AG09319 (cell line): ENCODE measurements around the gene LUC7L3.

Experiments used
- DNase-seq: peaks from one replicate; pipeline ENCODE4 v3.0.0-alpha.2; 2010; ENCODE audit warnings: low read depth; ENCODE audit errors: extremely low read depth
- CTCF ChIP-seq: IDR thresholded peaks from 2 replicates; pipeline ENCODE4 v1.5.1; 2011; ENCODE audit warnings: low read depth, mild to moderate bottlenecking, inconsistent platforms, low read length, moderate library complexity

Gene LUC7L3

GRCh38 chr17:50794361-50794760 is 75.0 kb downstream of the LUC7L3 start:
- no peak for DNase-seq

GRCh38 chr17:50797135-50797810 is 77.9 kb downstream of the LUC7L3 start:
- TF ChIP-seq CTCF = no peak
- no peak for DNase-seq

More at GRCh38 chr17:50794361-50794760, 75.0 kb downstream of the LUC7L3 start:
- TF ChIP-seq CTCF = no peak

GRCh38 chr17:50798424-50799288 is 79.3 kb downstream of the LUC7L3 start:
- DNase-seq = no peak
- TF ChIP-seq CTCF = no peak

DNA sequence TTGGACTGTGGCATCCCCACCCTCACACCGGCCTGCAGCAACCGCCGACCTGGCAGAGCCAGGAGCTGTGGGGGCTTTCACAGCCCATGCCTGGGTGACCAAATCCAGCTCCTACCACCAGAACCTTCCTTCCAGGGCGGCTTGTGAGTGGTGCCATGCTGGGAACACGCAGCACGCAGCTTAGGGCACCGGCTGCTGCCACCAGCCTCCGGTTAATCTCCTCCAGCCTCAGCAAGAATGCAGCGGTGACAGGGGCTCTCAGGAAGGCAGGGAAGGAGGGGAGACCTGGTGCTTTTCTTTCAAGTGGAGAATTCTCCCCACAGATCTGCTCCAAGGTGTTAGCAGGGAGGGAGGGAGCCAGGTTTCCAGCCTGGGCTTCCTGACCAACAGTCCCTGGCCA is 80.2 kb downstream of the LUC7L3 start:
- no peak for DNase-seq
- TF ChIP-seq CTCF = no peak

- no peak for TF ChIP-seq CTCF
- no peak for DNase-seq
Measured at GRCh38 chr17:50800196-50800700, 80.8 kb downstream of the LUC7L3 start.

DNA sequence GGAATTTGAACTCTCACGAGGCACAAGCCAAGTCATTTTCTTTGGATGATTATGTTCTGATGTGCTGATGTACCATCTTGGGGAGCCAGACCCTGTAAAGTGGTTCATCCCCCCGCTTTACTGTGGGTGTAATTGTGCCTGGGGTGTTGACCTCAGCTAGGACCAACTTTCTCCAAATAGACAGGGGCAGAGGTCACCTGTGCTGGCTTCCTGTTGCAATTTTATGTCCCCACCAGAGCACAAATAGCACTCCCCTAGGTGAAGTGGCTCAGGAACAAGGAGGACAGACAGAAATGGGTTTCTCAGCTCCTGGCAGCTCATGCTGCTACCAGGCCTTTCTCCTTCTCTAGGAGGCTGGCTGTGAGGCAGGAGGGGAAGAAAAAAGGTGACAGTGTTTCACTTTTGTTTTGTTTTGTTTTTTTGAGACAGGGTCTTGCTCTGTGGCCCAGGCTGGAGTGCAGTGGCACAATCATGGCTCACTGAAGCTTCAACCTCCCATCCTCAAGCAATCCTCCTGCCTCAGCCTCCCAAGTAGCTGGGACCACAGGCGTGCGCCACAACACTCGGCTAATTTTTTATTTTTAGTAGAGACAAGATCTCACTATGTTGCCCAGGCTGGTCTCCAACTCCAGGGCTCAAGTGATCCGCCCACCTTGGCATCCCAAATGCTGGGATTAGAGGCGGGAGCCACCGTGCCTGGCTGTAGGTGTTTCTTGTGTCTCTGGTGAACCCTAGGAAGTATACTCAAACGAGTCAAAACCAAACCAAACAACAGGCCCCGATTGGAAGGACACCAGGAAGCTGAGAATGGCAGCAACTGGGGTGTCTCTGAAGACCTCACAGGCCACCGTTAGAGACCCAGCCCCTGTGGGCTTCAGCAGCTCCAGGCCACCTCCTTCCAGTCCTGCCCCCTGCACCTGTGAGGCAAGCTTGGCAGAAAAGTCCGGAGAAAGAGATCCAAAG is 83.5 kb downstream of the LUC7L3 start:
- no peak for TF ChIP-seq CTCF
- no peak for DNase-seq
